B cell (primary cell): ENCODE data around the gene GJC1. TPM values are rescaled to one million over a fixed set of nuclear protein-coding genes. Genes with fewer than 3 reads are reported as not detected.

Experiments
- ATAC-seq: fragments of 200-7000 bp; cut with Tn5 transposase; one replicate; pipeline ENCODE4 v1.10.0; 2021; ENCODE audit warnings: low read depth, mild to moderate bottlenecking, moderate number of reproducible peaks, moderate library complexity
- CTCF ChIA-PET: fragments of 350-600 bp; sonication (Branson Sonifier 250); formaldehyde crosslinking; loops from one replicate; lab custom pipeline; 2021; ENCODE audit warnings: antibody characterized with exemption, inconsistent platforms; lab: Charles Lee
- POLR2A ChIA-PET: fragments of 350-600 bp; sonication (Branson Sonifier 250); formaldehyde crosslinking; loops from one replicate; lab custom pipeline; 2021; ENCODE audit warnings: antibody characterized with exemption; lab: Charles Lee
- DNase-seq: peaks from one replicate; pipeline ENCODE4 v3.0.0; 2013
- H2AFZ ChIP-seq: 2 replicates; pipeline ENCODE4 v1.6.1; 2012; ENCODE audit warnings: mild to moderate bottlenecking, low read depth, low read length; ENCODE audit not compliant: insufficient read depth, poor library complexity, severe bottlenecking
- H3K27ac ChIP-seq, 2 donors: 1 replicate in 1 of 2; 2 replicates in 1 of 2; pipeline ENCODE4 v1.5.1; 2012 to 2013; ENCODE audit warnings: low read length in 2 of 2, mild to moderate bottlenecking in 2 of 2, moderate library complexity in 1 of 2
- H3K27me3 ChIP-seq, 4 experiments: fragments of 200-600 bp in 1 of 4; sonication (generic) in 1 of 4; replicated peaks in 1 of 4; 1 replicate in 2 of 4; 2 replicates in 2 of 4; pipeline versions ENCODE4 v1.6.1 to v1.7.0; 2013 to 2016; ENCODE audit warnings: low read length in 3 of 4, mild to moderate bottlenecking in 2 of 4, mixed read lengths in 1 of 4, moderate library complexity in 1 of 4; ENCODE audit not compliant: insufficient read depth in 4 of 4, control insufficient read depth in 3 of 4; ENCODE audit errors: control extremely low read depth in 1 of 4
- H3K36me3 ChIP-seq, 2 experiments: replicated peaks in 1 of 2; 1 replicate in 1 of 2; 2 replicates in 1 of 2; pipeline versions ENCODE4 v1.6.1 to v1.7.1; 2013; ENCODE audit warnings: low read length in 1 of 2; ENCODE audit not compliant: insufficient read depth in 2 of 2, control insufficient read depth in 1 of 2; ENCODE audit errors: control extremely low read depth in 1 of 2, extremely low read depth in 1 of 2
- H3K4me1 ChIP-seq, 2 donors: fragments of 200-600 bp in 1 of 2; sonication (generic) in 1 of 2; 1 replicate in 1 of 2; 2 replicates in 1 of 2; pipeline versions ENCODE4 v1.5.1 to v1.6.1; 2013 to 2017; ENCODE audit warnings: low read length in 2 of 2; ENCODE audit not compliant: control insufficient read depth in 2 of 2, insufficient read depth in 2 of 2
- H3K4me2 ChIP-seq: replicated peaks from 2 replicates; pipeline ENCODE3; 2012; ENCODE audit warnings: mild to moderate bottlenecking, low read depth, low read length; ENCODE audit not compliant: poor library complexity, severe bottlenecking
- H3K4me3 ChIP-seq, 5 experiments: fragments of 200-600 bp in 1 of 5; sonication (generic) in 1 of 5; 1 replicate in 3 of 5; 2 replicates in 2 of 5; pipeline versions ENCODE4 v1.5.1 to v1.7.0; 2011 to 2016; ENCODE audit warnings: low read length in 4 of 5, mild to moderate bottlenecking in 4 of 5, low read depth in 2 of 5, control low read depth in 1 of 5, moderate library complexity in 1 of 5; ENCODE audit not compliant: insufficient read depth in 1 of 5; ENCODE audit errors: control extremely low read depth in 1 of 5, extremely low read depth in 1 of 5
- H3K79me2 ChIP-seq: fragments of 200-600 bp; sonication (generic); one replicate; pipeline ENCODE4 v1.6.0; 2016; ENCODE audit warnings: low read length; ENCODE audit not compliant: control insufficient read depth, insufficient read depth
- H3K9ac ChIP-seq: fragments of 200-600 bp; sonication (generic); 2 replicates; pipeline ENCODE4 v1.6.1; 2017; ENCODE audit warnings: mild to moderate bottlenecking, low read length, moderate library complexity
- H3K9me3 ChIP-seq, 3 donors: one replicate each; pipeline versions ENCODE4 v1.6.1 to v1.7.1; 2013; ENCODE audit warnings: low read length in 2 of 3; ENCODE audit not compliant: control insufficient read depth in 2 of 3, insufficient read depth in 1 of 3; ENCODE audit errors: control extremely low read depth in 1 of 3
- H4K20me1 ChIP-seq: 2 replicates; pipeline ENCODE4 v1.6.0; 2012; ENCODE audit warnings: mild to moderate bottlenecking, low read length; ENCODE audit not compliant: insufficient read depth, control insufficient read depth, poor library complexity, severe bottlenecking
- H3K27ac Mint-ChIP-seq: one replicate; pipeline ENCODE4 v1.8.0; 2021; ENCODE audit warnings: mixed read lengths
- H3K27me3 Mint-ChIP-seq: one replicate; pipeline ENCODE4 v1.8.0; 2021; ENCODE audit warnings: mixed read lengths
- H3K4me1 Mint-ChIP-seq: one replicate; pipeline ENCODE4 v1.8.0; 2021; ENCODE audit warnings: mixed read lengths
- H3K4me3 Mint-ChIP-seq: one replicate; pipeline ENCODE4 v1.8.0; 2021; ENCODE audit warnings: mixed read lengths
- H3K9me3 Mint-ChIP-seq: one replicate; pipeline ENCODE4 v1.8.0; 2022; ENCODE audit warnings: mixed read lengths; ENCODE audit not compliant: insufficient read depth
- CTCF ChIP-seq: fragments of 200-600 bp; IDR thresholded peaks from one replicate; pipeline ENCODE4 v1.8.0; 2022; ENCODE audit warnings: antibody characterized with exemption, mild to moderate bottlenecking
- EZH2 ChIP-seq: IDR thresholded peaks from 2 replicates; pipeline ENCODE4 v1.6.1; 2012; ENCODE audit warnings: borderline replicate concordance, low read depth, mild to moderate bottlenecking, moderate library complexity, low read length; ENCODE audit not compliant: insufficient read depth, poor library complexity, severe bottlenecking
- WGBS: methylation state at CpG from one replicate; pipeline ENCODE4 v1.1.5; 2013; ENCODE audit warnings: missing lambda C conversion rate; ENCODE audit not compliant: insufficient coverage; 5-methylcytosine and 5-hydroxymethylcytosine counted together
- intact Hi-C: fragments of 100-400 bp; cut with micrococcal nuclease; formaldehyde crosslinking; loops from one replicate; pipeline ENCODE4 v1.10.0; 2022
- polyA plus RNA-seq: library from polyadenylated mRNA; depleted of rRNA; stranded (reverse); fragments of >200 nt; gene quantifications from 2 replicates; pipeline ENCODE4 v1.2.3, GENCODE V29; 2012
- total RNA-seq, 2 donors: library from RNA; stranded (reverse); fragments of 120-200 nt in 1 of 2; gene quantifications; 1 replicate in 1 of 2; 2 replicates in 1 of 2; pipeline versions ENCODE4 v1.2.3 to v1.2.4, GENCODE V29; 2013 to 2022

GJC1 gene
- total and polyA plus RNA-seq, 2 donors (not counting 1 experiment from before 2014, with no cell fraction given), result not detected

GRCh38 chr17:44854192-44854591 is 24.1 kb upstream of the GJC1 start:
- no peak for TF ChIP-seq EZH2
- no peak for TF ChIP-seq CTCF
- ChIA-PET CTCF (no interaction called here), POLR2A (no interaction called here)
- no peak overlapping the region for H3K4me3 ChIP-seq
- H3K4me1 ChIP-seq, result no peaks in the 10 kb centered on the region
- Mint-ChIP-seq H3K9me3 (no peaks in the 10 kb centered on the region), H3K4me3 (no peak overlapping the region), H3K27me3 (no peaks in the 10 kb centered on the region), H3K27ac (no peak overlapping the region), H3K4me1 (peaks cover 8% of the 10 kb centered on the region)
- peaks cover 4 to 72% of the 10 kb centered on the region in 2 experiments for H3K36me3 ChIP-seq
- no peaks in the 10 kb centered on the region for H3K27me3 ChIP-seq
- H3K9ac ChIP-seq, result no peak overlapping the region
- WGBS, result 97% methylated on average over 4 of the region's 5 CpGs
- ATAC-seq, result no peak
- H4K20me1 ChIP-seq, result no peaks in the 10 kb centered on the region
- H3K79me2 ChIP-seq, result no peaks in the 10 kb centered on the region
- no peak for DNase-seq
- no peaks in the 10 kb centered on the region for H3K9me3 ChIP-seq
- no peak overlapping the region for H2AFZ ChIP-seq
- no peak overlapping the region for H3K4me2 ChIP-seq
- intact Hi-C loops, result no loop called here
- H3K27ac ChIP-seq, result no peak overlapping the region

DNA sequence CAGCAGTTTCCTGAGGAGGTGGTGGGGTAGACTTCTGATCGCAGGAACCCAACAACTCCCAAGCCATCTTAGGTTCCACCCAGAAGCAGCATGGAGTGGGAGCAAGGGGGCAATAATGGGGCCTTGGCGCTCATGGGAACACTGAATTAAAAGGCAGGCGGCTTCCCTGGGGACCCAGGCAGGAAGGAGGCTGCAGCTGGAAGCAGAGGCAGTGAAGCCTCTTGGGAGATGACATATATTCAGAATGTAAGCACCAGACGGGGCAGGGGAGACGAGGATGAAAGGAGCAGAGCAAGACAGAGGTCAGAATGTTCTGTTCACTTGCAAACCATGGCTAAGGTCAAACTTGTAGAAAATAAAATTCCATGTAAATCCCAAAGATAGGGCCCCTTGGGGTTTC is 20.5 kb upstream of the GJC1 start:
- H3K27ac ChIP-seq, result no peak overlapping the region
- H3K27me3 Mint-ChIP-seq, result no peaks in the 10 kb centered on the region
- no peak overlapping the region for H3K9ac ChIP-seq
- ATAC-seq (no peak), DNase-seq (no peak)
- H2AFZ ChIP-seq, result no peak overlapping the region
- H3K4me3 ChIP-seq, result no peak overlapping the region
- POLR2A ChIA-PET, result no interaction called here
- H3K4me3 Mint-ChIP-seq, result no peak overlapping the region
- CTCF ChIA-PET, result no interaction called here
- H3K4me2 ChIP-seq, result no peak overlapping the region
- H3K9me3 ChIP-seq, result no peaks in the 10 kb centered on the region
- H3K27me3 ChIP-seq, result no peaks in the 10 kb centered on the region
- H3K9me3 Mint-ChIP-seq, result no peaks in the 10 kb centered on the region
- intact Hi-C loops, result no loop called here
- H4K20me1 ChIP-seq, result no peaks in the 10 kb centered on the region
- peaks cover 8% of the 10 kb centered on the region for H3K4me1 Mint-ChIP-seq
- peaks cover 4 to 39% of the 10 kb centered on the region in 2 experiments for H3K36me3 ChIP-seq
- peak overlapping the region; percentile 10 for H3K27ac Mint-ChIP-seq
- WGBS, result 14% methylated on average over 3 of the region's 5 CpGs
- no peak for TF ChIP-seq CTCF
- TF ChIP-seq EZH2, result no peak
- H3K79me2 ChIP-seq, result no peaks in the 10 kb centered on the region
- H3K4me1 ChIP-seq, result no peaks in the 10 kb centered on the region
